GM19324 (cell line): Measurements from ENCODE around the gene ATP6V1G1.

Experiments used
- ATAC-seq: cut with Tn5 transposase; IDR thresholded peaks from one replicate; pipeline ENCODE4 v1.9.1; 2021; ENCODE audit warnings: mild to moderate bottlenecking, moderate library complexity; ENCODE audit not compliant: unreplicated experiment, low FRiP score

The ATP6V1G1 gene

GRCh38 chr9:114643896-114644295, 56.3 kb downstream of the ATP6V1G1 start:
- ATAC-seq: no peak
